ENCODE measurements around the gene SSTR3.

SSTR3 gene

DNA sequence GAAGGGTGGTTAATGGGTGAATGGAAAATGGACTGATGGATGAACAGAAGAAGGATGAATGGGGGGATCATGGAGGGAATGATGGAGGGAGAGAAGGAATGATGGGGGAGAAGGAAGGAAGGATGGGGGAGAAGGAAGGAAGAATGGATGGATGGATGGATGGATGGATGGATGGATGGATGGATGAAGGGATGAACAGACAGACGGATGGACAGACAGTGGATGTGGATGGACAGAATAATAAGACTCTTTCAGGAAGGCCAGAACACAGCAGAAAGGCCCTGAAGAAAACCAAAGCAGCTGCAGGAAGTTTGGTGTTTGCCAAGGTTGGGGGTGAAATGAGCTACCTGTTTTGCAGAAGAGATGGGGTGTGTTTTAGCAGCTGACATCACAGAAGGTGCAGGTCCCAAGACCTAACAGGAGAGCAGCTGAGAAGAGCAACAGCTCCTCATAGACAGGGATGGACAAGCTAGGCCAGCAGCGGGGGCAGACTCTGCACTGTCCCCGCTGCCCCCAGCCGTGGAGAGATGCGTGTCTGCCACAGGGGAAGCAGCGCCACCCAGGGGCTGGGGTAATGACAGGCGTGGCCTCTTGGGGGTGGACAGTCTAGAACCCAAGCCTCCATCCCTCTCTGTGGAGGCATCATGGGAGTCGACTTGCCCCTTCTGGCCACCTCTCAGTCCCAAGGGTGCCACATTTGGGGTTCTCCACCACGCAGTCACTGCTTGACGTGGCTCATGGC lies 42.2 kb downstream of the SSTR3 start:
- DNase-seq (ENCODE audit: insufficient read length, low spot score) (no peak), FAIRE-seq (no peak)

DNA sequence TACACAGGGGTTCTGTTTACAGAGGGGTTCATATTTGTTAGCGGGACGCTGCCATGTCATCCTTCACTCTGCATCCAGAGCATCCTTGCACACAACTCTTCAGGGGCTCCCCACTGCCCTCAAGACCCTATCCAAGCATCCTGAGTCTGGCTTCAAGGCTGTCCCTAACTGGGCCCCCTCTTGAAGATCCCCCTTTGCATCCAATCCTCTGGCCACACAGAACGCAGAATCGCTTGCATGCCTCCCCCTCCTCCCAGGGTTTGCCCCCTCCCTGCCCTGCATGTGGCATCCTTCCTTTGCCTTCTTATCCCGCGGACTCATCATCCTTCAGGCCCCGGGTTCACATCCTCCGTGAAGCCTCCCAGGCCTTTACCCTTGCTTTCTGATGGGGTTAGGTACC lies 42.9 kb downstream of the SSTR3 start:
- FAIRE-seq: no peak

DNA sequence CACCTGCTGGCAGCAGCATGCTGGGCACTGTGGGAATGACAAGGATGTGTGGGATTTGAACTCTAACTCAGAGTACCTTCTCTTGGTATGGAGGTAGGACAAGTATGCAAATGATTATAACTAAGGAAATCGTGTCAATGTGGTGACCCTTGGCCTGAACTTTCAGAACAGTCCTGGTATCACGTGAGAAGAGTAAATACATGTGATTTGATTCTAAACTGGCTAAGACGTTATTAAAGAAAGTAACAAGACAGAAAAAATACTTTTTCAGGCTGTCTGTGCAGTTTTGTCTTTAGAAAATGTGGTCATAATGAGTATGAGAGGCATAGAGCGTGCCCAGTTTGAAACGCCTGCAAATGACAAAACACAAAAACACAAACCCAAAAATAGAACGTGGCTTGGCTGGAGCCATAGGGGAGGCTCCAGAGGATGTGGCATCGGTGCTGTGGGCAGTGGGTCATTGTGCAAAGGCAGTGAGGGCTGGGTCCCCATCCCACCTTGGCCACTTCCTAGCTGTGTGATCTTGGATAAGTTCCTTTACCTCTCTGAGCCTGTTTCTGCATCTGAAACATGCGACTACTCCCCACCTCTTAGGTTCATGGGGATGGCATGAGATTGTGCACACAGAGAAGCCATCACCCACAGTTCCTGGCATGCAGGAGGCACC lies 44.2 kb downstream of the SSTR3 start:
- FAIRE-seq: no peak

More for the DNA sequence above, 42.9 kb downstream of the SSTR3 start:
- DNase-seq (ENCODE audit: insufficient read length, low spot score): no peak

DNA sequence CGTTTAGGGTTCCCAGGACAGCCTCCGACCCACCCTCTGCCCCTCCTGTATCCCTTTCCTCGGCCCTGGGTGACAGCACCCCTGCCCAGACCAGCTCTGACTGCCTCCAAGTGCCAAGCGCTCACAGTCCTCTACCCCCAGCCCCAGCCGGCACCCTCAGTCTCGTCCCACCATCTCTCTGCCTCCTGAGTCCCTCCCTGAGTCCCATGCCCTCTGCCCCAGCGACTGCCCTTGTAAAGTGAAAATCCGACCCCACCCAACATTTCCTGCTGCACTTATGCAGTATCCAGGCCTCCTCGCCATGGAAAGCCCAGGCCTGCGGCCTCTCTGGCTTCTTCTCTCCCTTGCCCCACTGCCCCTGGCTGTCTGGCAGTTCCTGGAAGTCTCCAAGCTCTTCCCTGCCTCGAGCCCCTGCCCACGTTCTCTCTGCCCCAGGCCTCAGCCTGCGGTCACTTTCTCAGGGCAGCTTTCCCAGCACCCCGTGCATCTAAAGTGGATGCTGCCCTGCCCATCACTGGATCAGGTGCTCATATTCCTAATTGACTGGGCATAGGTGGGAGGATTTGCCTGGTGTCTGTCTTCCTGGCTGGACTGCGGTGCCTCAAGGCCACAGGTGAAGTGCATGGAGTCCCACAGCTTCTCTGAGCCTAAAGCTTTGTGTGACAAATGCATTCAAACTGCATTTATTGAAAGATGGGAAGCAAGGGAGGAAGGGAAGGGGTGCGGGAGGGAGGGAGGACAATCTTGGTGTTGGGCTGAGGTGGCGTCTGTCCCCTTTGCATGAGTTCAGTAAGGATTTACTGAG lies 44.9 kb downstream of the SSTR3 start:
- DNase-seq (ENCODE audit: insufficient read length, low spot score) (no peak), FAIRE-seq (no peak)

More for the DNA sequence above, 44.2 kb downstream of the SSTR3 start:
- no peak for DNase-seq (ENCODE audit: insufficient read length, low spot score)

DNA sequence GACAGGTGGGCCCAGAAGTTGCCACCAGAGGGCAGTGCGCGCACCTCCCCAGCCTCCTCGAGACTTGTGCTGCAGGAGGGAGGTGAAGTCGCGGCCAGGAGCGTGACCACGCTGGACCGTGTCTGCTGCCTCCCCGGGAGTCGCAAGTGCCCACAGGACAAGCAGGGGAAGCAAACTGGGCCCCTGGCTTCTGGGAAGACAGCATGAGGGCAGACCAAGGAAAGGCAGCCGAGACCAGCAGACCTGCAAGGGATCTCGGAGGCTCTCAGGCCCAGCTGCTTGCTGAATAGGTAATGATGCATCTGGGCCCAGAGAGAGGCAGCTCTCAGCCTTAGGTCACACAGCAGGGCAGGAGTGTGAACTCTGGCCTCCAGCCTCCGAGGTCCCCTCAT lies 45.6 kb downstream of the SSTR3 start:
- FAIRE-seq (no peak), DNase-seq (ENCODE audit: insufficient read length, low spot score) (peak; percentile 74)

DNA sequence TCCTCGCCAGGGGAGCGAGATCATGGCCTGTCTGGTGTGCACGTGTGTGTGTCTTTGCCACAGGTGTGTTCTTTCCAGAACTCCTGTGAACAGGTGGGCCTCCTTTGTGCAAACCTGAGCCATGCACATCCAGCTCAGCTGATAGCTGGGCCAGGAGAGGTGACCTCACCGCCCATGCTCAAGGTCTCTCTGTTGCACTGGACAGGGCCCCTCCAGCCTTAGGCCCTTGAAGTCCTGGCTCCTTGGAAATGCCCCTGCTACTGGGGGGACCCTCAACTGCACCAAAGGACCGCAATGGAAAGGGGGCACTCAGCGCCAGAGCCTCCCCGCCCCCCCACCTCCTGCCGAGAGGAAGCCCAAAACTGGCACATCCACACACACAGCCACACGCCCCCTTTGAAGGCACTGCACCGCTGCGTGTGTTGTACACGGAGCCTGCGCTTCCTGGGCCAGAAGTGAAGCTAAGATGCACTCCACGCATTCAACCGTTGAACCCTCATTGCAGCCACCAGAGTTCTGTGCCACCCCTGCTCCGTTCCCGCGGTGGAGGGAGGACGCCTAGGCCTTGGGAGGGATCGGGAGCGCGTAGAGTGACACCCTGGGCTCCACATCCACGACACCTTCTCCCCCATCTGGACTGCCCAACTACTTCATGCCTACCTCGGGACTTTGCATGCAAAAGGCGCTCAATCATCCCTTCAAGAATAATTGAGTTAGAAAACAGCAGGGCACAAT lies 46.2 kb downstream of the SSTR3 start:
- no peak for FAIRE-seq
- DNase-seq (ENCODE audit: insufficient read length, low spot score): no peak

DNA sequence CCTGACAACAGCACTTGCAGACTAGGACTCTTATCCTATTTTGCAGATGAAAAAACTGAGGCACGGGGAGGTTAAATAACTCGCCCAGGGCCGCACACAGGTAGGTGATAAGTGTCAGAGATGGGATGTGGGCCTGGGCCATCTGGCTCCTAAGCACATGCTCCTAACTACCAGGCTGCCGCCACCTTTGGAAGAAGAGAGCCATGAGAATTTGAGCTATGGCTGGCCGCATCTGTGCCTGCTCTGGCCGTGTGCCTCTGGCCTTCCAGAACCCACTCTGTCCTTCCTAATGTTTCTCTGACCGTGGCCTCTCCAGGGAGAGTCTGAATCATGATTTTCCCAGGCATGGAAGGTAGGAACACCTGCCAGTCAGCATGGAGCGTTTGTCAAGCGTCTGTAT lies 47.2 kb downstream of the SSTR3 start:
- FAIRE-seq: no peak
- no peak for DNase-seq (ENCODE audit: insufficient read length, low spot score)

DNA sequence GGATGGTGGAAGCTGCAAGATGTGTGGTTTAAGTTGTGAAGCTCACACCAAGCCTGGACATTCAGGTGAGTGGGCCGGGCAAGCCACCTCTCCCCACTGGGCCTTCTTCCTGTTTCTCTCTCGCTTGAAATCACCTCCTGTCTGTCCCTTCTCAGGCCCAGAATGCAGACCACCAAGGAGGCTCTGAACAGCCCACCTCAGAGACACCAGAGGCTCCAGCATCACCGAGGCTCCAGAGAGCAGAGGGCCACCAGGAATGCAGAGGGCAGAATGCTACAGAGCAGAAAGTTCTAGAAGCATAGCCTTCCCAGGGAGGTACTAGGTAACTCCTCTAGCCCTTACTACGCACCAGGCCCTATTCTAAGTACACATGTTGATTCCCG lies 47.8 kb downstream of the SSTR3 start:
- FAIRE-seq: no peak
- no peak for DNase-seq (ENCODE audit: insufficient read length, low spot score)

DNA sequence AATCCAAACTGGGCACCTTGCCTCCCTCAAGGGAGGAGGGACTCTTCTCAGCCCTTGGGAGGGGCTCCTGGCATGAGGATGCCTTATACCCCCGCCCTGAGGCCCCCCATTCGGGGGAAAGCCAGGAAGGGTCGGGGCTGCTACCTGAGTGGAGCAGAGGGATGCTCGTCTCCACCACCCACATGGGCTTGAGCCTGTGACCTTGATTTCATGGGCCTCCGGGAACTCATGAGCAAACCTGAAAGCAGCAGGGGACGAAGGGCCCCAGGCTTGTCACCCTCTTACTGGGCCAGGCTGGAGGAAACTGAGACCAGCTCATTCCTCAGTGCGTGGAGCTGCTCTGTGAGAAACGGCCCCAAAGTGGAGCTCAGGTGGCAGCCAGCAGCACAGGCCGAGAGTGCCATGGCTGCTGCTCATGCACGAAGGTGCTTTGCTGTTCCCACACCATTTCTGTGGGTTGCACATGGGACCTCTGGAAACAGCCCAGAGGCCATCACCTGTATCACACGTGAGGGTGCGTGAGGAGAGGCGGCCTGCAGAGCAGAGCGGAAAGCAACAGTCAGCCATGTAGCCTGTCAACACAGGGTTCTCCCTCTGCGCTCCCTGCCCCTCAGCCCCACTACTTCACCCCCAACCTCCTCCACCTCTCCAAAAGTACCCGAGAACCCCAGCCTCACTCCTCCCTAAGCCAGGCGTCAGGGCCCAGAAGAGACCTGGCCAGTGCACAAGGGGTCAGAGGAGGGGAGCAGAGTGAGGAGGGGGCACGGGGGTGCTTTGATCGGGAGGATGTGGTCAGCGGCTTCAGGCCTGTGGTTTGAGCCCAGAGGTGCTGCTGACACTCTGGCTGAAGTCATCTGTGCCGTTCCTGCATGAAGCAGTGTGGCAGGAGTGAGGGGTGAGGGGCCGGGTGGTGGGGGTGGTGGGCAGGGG lies 48.4 kb downstream of the SSTR3 start:
- no peak for FAIRE-seq
- DNase-seq (ENCODE audit: insufficient read length, low spot score): no peak

DNA sequence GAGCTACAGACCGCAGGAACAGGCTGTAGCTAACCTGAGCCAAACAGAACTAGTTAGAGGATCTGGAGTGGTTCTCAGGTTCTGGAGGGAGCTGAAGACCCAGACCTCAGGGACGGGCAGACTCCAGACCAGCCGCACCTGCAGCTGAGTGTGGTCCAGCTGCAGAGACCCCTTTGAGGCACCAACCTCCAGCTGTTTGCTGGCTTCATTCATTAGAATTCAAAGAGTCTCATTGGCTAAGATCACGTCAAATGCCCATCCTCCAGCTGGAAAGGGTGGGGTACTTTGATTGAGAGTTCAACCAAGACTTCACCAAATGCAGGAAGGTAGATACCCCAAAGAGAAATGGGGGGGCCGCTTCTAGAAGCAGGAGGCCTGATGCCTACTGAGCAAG lies 49.2 kb downstream of the SSTR3 start:
- no peak for FAIRE-seq

DNA sequence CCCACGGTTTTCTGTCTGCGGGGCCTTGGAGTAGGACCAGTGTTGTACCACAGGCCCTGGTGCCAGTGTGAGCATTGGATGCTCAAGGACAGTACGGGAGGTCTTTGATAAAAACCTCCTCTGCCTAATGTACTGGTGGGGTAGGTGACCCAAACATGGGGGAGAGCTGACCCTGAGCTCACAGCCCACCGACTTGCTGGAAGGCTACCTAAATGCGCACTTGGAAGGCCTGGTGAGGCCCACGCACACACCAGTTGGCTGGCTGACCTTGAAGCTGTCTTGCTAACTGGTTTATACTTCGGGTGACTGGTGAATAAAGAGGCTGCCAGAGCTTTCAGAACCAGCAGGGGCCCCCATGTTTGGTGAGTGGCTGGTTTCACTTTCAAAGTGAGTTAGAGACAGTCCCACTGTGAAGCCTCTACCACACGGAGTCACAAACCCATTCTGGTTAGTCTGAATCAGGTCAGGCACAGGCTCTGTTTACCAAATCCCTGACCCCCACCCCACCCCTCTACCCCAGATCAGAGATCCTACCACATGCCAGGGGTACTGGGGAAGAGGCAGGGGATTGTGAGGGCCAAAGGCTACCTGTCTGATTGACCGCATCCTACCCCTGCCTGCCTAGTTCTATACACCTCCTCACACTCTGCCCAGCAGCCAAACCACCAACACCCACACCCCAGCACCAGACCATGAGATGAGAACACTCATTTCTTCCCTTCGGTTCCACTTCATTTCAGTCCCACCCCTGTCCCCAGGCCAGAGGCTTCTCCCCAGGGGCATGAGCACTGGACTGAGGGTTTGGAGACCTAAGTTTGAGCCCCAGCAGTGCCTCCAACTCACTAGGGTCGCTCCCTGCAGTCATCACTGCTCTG lies 49.8 kb downstream of the SSTR3 start:
- no peak for DNase-seq (ENCODE audit: insufficient read length, low spot score)
- no peak for FAIRE-seq

More for the DNA sequence above, 49.2 kb downstream of the SSTR3 start:
- no peak for DNase-seq (ENCODE audit: insufficient read length, low spot score)

DNA sequence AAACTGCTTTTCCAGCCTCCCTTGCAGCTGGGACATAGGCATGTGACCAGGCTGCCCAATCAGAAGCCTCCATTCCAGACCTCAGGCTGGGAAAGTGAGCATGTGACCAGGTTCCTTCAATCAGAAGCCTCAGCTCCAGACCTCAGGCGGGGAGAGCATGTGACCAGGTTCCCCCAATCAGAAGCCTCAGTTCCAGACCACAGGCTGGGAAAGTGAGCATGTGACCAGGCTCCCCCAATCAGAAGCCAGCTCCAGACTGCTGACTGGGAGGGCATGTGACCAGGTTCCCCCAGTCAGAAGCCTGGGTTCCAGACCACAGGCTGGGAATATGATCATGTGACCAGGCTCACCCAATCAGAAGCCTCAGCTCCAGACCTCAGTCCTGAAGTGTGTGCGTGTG lies 50.8 kb downstream of the SSTR3 start:
- FAIRE-seq (no peak), DNase-seq (ENCODE audit: insufficient read length, low spot score) (no peak)

DNA sequence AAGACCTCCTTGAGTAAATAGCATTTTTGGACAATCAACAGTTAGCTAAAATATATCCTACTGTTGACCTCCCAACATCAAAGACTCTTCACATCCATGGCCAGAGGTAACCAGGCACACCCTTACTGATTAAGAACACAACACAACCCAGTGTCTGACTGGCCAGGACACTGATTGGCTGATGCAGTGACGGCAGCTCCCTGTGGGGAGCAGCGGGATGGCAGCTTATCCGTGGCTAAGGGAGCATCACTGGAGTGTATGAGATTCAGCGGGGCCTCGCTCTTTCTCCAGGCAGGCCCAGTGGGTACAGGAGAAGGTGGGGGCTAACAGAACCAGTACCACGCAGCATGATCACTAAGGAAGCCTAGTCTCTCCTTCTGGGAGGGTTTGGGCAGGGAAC lies 52.2 kb downstream of the SSTR3 start:
- FAIRE-seq: no peak

DNA sequence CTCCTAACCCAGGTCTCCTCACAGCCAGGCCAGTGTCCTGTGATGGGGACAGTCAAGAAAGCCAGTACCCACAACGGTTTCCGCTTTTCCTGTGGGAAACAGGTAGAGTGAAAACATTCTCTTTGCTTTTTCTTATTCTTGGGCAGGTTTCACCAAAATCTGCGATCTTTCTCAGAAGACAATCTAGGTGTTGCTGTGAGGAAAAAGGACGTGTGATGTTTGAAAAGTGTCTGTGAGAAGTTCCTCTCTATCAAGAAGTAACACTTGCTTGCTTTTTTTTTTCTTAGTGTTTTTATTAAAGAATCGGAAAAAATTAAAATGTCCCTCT lies 53.4 kb downstream of the SSTR3 start:
- no peak for DNase-seq (ENCODE audit: insufficient read length, low spot score)
- no peak for FAIRE-seq

More for the DNA sequence above, 52.2 kb downstream of the SSTR3 start:
- DNase-seq (ENCODE audit: insufficient read length, low spot score): no peak

DNA sequence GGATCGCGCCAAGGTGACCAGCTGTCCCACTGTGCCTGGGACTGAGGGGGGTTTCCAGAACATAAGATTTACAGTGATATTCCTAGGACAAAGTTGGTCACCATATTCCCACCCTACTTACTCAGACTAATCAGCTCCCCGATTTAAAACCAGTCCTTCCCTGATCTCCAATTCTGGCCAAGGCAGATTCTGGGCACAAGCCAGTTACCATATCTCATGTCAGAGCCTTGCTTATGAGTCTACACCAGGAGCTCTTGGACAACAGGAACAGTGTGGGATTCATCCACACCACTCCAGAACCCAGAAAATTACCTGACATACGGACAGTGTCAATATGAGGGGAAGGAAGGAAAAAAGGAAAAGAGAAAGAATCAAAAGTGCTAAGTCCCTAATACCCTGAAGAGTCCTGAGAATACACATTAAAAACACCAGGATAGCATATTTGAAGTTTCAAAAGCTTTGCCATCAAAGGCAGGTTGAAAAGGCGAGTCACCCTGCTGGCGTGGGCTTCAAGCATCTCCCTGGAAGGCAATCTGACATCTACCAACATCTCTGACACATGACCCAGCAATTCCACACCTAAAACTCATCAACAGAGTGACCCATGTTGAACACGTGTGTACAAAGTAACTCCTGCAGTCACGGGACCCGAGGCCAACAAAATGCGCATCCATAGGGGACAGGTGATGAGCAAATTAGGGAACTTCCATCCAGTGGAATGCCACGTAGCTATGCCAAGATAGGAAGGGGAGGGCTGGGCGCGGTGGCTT lies 54.6 kb downstream of the SSTR3 start:
- DNase-seq (ENCODE audit: insufficient read length, low spot score): no peak
- FAIRE-seq: no peak

DNA sequence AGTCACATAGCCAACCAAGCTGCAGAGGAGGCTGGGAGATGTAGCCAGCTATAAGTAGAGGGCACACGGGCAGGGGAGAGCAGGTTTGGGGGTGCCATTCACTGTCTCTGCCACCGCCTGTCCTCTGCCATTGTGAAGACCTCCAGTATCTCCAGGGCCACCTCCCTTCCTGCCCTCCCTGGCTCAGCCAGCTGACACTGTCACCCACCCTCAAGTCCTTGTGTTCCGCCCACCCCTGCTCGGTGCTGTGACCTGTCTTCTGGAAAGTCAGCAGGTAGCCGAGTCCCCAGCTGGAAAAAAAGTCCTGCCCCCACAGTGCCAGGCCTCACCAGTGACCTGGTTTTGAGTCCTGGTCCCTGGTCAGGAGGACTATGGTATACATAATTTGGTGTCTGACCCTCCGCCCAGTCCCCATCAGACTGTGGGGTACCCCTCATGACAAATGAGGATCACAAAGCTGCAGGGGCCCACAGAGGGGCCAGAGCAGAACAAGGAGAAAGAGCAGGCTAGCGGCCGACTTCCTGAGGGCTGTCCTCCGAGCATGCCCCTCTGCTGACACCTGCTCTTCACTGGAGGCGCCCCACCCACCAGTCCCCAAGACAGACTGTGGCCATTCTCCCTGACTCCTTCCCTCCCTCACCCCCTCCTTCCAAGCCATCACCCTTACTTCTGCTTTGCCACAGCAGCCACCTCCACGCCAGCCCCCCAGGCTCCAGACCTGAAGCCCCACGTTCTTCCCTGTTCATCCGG lies 55.4 kb downstream of the SSTR3 start:
- no peak for FAIRE-seq
- DNase-seq (ENCODE audit: insufficient read length, low spot score): no peak

DNA sequence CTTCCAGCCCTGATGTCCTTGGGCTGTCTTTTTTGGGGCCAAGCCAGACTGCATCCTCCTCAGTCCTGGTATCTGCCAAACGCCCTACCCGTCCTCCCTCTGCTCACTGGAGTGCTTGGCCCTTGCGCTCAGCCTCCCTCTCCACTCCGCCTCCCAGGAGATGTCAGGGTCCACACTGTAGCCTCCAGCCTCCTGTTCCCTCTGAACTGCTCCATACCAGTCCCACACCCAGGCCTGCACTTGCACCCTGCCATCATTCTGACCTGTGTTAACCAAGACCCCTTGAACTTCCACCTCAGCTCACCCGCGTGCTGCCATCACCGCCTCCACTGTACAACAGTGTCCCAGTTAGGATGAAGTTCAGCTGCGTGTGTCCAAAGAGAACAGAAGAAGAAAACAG lies 56.3 kb downstream of the SSTR3 start:
- FAIRE-seq: no peak

More for the DNA sequence above, 56.3 kb downstream of the SSTR3 start:
- no peak for DNase-seq (ENCODE audit: insufficient read length, low spot score)
